CMK (cell line): ENCODE results near the gene LRRC28.

ENCODE experiments used
- DNase-seq: peaks from one replicate; pipeline ENCODE4 v3.0.0-alpha.2; 2010; ENCODE audit warnings: low read depth

LRRC28 gene

DNA sequence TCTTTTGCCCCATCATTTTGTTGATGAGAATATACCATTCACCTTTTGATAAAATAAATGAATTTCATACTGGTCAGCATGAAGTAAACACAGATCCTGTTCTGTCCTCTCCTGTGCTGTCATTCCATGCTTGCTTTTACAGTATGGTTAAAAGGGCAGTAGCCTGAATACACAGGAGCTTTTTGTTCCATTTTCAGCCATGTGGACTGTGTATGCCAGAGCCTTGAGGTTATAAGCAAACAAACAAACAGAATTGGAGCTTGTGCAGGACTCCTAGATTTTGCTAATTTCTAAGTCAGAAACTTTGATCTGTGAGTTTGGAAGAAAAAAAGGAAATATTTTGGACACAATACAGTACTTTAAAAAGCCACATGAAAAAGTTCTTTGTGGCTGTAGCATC, 91.9 kb downstream of the LRRC28 start:
- DNase-seq = no peak

DNA sequence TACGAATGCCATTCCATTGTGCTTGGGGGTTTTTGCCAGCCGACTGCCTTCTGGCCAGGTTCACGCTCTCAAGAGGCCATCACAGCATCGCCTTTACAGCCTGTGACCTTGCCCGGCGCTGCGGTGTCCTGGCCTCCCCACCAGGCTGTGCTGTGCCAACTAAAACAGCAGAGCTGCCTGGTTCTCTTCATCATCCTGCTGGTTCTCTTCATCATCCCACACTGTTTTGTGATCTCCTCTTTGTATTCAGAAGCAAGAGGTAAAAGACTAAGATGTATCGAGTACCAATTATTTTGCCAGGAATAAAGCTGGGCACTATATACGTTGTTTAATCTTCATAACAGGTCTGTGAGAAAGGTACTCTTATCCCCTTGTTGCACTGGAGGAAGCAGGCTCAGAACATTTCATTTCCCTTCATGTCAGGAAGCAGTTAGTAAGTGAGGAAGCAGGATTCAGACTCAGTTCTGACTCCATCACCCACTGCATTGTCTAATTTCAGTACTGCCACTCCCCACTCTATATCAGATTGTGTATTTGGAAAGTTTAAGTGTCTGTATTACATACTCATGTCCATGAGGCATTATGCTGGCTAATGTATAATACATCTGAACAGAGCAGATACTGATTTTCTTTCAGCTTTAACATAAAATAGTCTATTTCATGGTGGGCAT, 92.7 kb downstream of the LRRC28 start:
- no peak for DNase-seq

DNA sequence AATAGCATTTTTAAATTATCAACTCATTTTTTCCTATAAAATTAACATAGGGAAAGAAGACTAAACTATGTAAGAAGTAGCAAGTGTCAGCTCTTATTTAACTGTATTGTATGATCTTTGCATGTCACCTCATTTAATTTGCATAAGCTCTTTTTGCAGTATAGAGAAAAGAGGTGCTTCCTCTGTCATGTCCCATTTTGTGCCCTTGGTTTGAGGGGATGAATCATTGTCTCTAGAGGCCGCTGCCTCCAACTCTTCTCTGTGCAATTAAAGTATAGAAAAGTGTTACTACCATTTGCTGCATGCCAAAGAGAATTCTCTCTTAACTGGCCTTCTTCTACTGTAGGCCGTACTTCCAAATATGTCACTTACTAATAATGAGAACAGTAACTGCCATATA, 93.4 kb downstream of the LRRC28 start:
- no peak for DNase-seq

DNA sequence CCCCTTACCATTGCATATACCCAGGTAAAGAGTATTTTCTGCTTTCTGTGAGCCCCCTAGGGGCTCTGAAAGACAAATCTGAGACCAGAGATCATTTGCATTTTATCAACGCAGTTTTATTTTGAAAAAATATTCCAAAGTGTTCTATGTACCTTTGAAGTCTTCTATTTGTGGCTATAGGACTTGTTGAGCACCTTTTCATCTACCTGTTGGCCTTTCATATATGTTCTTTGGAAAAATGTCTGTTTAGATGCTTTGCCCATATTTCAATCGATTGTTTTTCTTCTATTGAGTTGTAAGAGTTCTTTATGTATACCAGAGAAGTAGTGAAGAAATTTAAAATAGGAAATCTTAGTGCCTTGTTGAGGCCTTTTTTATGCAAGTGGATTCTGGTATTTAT, 94.0 kb downstream of the LRRC28 start:
- no peak for DNase-seq

DNA sequence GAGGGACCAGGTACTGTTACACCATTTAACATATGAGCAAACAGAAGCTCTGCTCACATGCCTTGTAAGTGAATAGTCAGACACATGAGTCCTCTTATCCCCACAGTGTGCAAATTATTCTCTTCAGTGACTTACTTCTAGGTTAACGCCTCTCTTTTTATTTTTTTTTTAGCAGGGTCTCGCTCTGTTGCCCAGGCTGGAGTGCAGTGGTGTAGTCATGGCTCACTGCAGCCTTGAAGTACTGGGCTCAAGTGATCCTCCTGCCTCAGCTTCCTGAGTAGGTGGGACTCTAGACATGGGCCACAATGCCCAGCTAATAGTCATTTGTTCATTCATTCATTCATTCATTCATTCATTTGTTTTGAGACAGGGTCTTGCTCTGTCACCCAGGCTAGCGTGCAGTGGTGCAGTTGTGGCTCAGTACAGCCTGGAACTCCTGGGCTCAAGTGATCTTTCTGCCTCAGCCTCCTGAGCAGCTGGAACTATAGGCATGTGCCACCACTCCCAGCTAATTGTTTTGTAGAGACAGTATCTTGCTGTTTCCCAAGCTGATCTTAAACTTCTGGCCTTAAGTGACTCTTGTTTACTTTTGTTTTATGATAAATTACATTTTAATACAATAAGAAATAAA, 94.7 kb downstream of the LRRC28 start:
- no peak for DNase-seq

DNA sequence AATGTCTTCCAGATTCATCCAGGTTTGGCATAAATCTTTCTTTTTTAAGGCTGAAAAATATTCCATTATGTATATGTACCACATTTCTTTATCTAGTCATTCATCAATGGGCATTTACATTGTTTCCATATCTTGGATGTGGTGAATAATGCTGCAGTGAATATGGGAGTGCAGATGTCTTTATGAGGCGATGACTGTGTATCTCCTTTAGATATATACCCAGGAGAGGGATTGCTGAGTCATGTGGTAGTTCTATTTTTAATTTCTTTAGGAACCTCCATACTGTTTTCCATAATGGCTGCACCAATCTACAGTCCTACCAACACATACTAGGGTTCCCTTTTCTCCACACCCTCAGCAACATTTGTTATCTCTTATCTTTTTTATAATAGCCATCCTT, 96.3 kb downstream of the LRRC28 start:
- DNase-seq = no peak

DNA sequence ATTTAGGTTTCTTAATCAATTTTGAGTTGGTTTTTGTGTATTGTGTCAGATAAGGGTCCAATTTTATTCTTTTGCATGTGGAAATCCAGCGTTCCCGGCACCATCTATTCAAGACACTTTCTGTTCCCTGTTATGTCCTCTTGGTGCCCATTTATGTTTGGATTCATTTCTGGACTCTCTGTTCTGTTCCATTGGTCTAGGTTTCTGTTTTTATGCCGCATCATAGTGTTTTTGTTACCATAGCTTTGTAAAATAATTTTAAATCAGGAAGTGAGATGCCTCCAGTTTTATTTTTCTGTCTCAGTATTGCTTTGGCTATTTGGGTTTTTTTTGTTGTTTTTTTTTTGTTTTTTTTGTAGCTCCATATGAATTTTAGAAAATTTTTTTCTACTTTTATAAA, 97.1 kb downstream of the LRRC28 start:
- no peak for DNase-seq

DNA sequence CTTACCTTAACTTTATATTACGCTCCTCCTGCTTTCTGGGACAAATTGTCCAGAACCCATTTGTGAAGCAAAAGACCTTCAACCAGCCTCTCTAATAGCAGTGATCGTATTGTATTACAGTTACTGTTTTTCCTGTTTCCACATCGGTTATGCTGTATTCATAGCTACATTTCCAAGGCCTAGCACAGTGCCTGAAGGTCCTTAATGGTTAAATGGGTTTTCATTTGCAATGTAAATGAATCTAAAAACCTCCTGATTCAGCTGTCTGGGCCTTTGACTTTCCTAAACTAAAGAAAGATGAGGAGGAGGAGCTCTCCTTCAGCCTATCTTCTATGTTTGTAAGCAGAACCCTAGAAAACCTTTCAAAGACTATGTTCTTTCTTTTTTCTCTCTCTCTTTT, 99.1 kb downstream of the LRRC28 start:
- DNase-seq = no peak

DNA sequence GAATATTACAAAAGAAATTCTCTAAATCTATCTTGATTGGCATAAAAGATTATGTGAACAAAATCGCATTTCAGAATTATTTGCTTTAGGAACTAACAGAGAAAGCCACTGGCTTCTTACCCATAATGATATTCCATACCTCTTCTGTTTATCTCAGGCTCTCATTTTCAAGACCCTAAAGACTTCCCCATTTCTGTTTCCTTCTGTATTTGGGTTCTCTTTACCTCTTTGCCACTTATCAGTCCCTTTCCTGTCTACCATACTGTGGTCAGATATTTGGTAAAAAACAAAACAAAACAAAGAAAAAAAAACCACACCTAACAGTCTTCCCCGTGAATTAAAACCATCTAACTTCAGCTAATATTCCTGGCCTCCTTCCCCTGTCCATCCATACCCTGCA, 108.5 kb downstream of the LRRC28 start:
- no peak for DNase-seq

DNA sequence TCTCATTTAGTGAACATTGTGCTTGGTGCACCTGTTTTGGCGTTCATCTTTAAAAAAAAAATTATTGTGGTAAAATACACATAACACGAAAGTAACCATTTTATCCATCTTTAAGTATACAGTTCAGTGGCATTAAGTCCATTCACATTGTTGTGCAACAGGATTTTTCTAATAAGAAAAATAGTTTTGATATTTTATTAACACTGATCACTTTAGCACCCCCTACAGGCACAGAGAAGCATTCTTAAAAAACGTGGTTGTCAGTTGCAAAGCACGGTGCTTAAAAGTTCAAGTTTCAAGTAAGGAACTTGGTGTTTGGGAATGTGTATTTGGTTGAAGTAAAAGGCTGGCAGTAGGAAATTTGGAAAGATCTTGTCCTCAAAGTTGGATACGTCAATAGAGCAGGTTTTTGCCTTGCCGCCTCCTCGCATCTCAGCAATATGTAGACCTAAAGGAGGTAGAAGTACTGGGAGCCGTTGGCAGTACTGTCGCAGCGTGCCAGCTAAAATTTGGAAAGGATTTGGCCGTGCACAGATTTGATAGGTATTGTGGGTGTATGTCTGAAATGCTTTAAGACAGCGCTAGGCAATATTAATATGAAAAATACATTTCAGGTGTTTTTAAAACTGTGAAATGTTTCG, 110.4 kb downstream of the LRRC28 start:
- DNase-seq = no peak

DNA sequence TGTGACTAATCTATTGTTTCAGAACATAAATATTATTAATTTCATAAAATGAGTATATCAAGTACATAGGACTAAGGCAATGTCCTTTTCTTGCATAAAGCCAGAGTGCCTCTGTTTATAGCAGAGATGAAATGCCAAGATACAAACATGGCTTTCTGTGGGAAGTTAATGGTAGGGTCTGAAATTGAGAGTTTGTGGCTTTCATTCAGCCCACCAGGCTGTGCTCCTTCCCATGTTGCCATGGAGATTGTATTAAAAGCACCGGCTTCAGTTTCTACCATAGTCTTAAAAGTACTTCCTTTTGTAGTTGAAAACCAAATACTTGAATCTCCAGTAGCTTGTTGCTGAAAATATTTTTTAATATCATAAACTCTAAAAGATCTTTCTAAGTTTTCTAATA, 114.0 kb downstream of the LRRC28 start:
- no peak for DNase-seq

DNA sequence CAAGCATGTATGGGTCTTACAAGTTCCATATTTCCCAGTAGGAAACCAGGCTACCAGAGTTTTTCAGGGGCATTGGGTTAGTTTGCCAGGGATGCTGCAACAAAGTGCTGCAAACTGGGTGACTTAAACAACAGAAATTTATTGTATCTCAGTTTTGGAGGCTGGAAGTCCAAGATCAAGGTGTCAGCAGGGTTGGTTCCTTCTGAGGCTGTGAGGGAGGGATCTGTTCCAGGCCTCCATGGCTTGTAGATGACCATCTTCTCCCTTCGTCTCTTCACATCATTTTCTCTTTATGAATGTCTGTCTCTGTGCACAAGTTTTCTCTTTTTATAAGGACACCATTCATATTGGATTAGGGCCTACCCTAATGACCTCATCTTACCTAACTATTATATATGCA, 114.7 kb downstream of the LRRC28 start:
- no peak for DNase-seq

DNA sequence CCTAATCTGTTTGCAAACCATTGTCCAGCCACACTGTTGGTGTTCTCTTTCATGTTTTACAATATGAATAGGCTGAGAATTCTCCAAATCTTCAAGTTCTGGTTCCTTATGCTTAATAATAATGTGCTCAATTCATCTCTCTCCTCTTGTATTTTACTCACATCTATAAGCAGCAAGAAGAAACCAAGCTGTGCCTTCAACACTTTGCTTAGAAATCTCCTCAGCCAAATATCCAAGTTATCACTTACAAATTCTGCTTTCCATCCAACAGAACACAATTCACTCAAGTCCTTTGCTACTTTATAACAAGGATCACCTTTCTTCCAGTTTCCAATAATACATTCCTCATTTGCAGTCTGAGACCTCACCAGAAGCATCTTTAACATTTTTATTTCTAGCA, 117.5 kb downstream of the LRRC28 start:
- DNase-seq = no peak

DNA sequence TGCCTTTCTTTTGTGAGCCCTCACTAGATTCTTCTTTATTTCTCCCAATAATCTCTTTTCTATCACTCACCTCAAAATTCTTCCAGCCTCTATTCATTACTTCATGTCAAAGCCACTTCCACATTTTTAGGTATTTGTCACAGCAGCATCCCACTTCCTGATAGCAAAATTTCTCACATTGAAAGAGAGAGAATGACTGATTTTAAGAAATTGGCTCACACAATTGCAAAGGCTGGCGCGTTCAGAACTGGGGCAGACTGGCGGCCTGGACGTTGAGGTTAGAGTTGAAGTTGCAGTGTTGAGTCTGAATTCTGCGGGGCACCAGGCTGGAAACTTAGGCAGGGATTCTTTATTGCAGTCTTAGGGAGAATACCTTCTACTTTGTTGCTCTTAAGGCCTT, 117.9 kb downstream of the LRRC28 start:
- no peak for DNase-seq

DNA sequence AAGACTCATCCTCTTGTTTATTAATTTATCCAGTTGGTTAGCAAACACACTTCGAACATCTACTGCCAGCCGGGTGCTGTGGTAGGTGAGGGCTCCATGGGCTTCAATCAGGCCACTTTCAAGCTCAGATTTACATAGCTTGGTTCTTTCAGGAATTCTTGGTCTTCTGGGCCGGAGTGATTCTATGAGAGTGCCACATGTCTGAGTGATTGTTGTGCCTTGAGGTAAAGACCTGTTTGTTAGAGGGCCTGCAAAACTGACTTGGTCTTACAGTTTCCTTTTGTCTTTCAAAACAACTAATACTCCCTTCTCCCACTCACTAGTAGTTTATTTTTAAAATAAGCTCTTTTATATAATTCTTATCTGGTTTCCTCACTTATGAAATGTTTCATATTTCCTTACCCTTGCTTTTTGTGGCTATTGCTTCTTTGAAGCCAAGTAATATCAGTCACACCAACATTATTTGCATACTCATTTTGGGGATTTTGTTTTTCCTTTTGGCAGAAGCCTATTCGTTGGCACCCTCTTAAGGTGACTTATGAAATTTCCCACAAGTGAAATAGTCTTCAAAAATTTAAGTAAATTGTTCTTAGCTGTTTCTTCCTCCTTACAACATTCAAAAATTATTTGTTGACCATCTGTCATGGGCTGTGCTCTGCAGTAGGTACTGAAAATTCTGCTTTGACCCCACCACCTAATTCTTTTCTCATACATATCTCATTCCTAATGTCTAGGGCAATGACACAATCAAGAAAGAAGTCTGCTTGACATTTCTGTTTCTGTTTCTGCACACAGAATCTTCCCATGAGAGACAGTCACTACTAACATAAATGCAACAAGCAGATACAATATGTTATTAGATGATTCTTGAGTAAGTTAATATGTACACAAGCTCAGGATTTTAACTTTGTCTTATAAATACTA, 120.2 kb downstream of the LRRC28 start:
- no peak for DNase-seq

DNA sequence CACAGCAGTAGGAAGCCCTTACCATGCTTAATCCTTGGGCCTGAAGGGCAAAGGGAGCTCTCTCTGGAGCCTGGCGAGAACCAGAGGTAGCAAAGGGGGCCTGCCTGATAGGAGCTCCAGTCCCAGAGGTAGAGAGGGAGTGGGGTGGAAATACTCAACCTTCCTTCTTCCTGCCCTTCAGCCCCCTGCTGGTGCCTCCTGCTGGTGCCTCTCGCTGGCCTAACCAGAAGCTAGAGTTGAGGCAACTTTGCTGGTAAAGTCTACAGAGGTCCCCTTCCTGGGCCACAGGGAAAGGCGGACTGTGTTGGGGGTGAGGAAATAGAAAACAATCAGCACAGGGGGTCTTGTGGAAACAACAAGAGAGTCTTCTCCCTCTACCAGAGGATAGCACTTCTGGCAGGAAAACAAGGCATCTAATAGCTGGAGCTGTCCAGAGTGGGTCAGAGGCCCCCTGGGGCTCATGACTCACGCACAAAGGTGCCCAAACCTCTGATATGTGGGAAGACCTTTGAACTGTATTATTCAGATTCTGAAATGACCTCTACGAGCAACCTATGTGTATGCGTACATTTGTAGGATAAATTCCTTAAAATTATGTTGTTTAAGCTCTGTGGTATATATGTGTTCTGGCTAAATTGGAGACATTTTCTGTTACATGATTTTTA, 133.9 kb downstream of the LRRC28 start:
- DNase-seq = no peak

DNA sequence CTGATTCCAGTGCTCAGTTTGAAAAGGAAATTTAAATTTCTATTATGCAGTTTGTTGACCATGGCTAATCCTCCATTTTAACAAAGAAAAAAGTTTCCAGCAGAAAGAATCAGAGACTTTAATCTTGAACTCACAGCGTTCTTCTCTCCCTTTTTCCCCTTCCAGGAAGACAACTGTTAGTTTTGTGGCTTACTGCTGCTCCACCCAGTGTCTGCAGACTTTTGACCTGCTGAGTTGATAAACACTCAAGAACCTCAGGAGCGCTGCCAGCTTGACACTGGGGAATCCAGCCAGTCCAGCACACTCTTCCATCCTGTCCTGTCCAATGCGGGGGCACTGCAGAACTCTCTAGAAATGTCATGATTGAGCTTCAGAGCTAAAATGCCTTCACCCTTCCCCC, 134.6 kb downstream of the LRRC28 start:
- DNase-seq = peak; percentile 31

DNA sequence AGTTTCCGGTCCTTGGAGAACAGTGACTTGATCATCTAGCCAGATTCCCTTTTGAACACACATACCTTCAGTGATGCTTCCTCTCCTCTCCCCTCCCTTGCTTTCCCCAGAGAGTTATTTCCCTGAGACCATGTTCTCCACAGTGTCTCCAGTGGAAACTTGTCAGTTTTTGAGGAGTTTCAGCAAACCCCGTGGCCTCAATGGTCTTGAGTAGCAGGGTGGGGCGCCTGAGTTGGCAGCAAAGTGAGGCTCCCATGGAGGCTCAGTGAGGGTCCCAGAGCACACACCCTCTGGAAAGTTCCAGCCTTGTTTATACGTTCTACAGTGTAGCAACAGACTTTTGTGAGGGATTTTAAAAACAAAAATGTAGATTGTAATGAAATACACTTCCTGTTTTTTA, 135.1 kb downstream of the LRRC28 start:
- no peak for DNase-seq

DNA sequence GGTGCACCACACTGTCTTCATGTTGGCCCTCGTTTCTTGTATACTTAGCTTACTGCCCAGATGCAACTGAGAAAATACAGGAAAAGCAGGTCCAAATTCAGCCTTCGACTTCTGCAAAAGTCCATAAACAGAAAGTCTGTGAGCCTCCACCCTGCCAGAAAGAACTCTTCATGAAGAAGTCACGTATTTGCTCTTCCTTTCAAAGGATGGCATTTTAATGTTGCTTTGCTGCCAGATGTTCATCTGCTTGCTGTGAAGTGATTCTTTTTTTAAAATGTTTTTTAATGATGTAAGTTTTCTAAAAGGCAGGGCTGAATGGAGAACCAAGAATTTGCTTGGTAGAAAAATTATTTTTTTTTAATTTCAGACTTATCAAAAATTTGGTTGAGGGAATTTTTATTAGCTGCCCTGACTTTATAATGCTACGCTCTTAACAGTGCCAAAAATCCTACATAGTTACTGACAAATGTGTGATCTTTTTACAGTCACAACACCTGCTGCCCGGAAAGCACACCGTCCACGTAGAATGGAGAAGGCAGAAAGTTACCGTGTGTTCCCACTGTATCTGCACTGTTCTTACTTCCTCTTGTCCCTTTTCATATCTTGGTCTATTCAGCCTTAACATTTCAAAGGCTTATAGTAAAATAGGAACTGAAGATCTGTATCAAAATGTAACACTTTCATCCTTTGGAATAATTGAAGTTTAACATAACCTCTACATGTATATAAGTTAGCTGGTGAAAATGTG, 136.3 kb downstream of the LRRC28 start:
- DNase-seq = no peak

DNA sequence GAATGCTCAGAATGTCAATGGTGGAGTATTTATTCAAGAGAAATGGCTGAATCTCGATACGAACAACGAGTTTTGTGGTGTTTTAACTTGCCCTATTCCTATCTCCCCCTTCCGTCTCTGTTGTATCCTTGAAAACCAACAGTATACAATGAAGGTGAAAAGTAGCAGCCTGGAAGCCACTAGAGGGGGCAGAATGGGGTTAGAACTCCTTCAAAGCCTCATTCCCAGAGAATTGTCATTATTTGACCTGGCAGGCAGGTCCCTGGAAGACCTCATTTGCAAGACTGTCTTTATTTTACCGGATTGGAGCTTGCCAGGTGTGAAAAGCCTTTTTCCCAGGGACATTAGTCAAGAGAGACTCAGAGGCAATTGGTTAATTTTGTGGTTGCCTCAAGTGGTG, 139.4 kb downstream of the LRRC28 start:
- DNase-seq = no peak

DNA sequence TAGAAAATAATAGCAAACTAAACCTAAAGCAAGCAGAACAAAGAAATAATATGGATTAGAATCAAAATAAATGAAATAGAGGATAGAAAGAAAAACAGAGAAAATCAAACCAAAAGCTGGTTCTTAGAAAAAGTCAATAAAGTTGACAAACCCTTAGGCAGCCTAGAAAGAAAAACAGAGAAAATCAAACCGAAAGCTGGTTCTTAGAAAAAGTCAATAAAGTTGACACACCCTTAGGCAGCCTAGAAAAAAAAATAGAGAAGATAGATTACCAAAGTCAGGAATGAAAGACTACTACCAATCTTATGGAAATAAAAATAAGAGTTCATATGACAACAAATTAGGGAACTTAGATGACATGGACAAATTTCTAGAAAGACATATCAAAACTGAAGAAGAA, 142.4 kb downstream of the LRRC28 start:
- DNase-seq = no peak
